ENCODE data around the gene MYCBPAP.

MYCBPAP gene

GRCh38 chr17:50558091-50558490 lies 49.9 kb downstream of the MYCBPAP start:
- no peak for DNase-seq (ENCODE audit: low read depth)

GRCh38 chr17:50558581-50558940 lies 50.3 kb downstream of the MYCBPAP start:
- no peak for DNase-seq (ENCODE audit: low read depth)

GRCh38 chr17:50558941-50559614 lies 50.8 kb downstream of the MYCBPAP start:
- no peak for DNase-seq (ENCODE audit: low read depth)

DNA sequence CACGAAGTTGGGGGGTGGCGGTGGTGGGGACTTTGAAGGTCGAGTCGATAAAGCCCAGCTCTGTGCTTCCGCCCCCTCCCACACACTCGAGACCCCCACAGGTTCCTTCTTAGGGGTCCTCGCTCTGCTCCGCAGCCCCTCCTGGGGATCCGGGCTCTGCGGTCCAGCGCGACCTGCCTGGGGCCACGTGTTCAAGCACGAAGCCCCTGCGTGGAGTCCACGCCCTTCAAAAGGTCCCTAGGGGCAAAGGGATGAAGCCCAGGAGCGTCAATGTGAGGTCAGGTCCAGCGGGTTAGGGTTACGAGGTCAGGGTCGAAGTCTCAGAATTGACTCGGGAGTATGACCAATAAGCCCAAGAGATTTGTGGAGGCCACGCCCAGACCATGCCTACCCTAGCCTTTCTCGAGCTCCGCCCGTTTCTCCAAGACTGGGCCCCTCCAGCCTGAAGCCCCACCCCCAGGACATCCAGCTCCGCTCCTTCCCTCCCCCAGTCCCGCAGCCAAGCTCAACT lies 51.5 kb downstream of the MYCBPAP start:
- DNase-seq (ENCODE audit: low read depth), result no peak

DNA sequence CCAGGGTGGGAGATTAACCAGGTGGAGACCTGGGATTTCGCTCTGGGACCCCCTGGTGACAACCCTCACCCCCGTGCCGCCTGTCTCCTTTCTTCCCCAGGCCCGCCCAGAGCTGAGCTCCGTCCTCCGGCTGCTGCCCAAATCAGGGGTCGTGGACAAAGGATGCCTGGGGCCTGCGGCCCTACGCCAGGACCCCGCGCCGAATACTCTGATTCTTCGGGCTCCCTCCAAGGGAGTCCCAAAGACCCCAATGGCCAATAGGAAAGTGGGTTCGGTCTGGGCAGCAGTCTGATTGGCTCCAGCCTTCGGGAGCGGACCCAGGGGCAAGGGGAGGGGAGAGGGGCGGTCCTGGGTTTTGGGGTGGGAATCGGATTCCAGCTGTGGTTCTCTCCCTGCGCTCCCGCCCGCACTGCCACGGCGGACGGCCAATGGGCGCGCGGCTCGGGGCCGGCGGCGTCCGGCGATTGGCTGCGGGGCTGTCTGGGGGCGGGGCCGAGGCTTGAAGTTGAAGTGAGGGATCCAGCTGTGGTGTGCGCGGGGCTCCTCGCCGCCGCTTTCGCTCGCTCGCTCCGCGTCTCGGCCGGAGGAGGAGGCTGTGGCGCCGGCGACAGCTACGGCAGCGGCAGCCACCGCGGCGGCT lies 52.1 kb downstream of the MYCBPAP start, which contains the start of gene CACNA1G:
TSS of gene CACNA1G (plus strand) at position 531 of the 640 bp plus-strand sequence. CDS start 745 bp downstream, outside the sequence.
- DNase-seq (ENCODE audit: low read depth), result peak; percentile 46

DNA sequence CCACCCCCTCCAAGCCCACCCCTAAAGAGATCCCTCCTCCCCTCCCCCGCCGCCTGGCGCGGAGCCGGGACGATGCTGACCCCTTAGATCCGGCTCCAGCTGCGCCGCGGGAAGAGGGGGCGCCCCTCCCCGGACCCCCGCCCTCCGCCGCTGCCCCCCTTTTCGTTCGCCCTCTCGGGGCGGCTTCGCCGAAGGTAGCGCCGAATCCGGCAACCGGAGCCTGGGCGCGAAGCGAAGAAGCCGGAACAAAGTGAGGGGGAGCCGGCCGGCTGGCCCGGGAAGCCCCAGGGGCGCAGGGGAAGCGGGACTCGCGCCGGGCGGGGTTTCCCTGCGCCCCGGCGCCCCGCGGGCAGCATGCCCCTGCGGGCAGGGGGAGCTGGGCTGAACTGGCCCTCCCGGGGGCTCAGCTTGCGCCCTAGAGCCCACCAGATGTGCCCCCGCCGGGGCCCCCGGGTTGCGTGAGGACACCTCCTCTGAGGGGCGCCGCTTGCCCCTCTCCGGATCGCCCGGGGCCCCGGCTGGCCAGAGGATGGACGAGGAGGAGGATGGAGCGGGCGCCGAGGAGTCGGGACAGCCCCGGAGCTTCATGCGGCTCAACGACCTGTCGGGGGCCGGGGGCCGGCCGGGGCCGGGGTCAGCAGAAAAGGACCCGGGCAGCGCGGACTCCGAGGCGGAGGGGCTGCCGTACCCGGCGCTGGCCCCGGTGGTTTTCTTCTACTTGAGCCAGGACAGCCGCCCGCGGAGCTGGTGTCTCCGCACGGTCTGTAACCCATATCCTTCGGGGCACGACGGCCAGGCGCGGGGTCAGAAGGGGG lies 52.9 kb downstream of the MYCBPAP start:
- no peak for DNase-seq (ENCODE audit: low read depth)

DNA sequence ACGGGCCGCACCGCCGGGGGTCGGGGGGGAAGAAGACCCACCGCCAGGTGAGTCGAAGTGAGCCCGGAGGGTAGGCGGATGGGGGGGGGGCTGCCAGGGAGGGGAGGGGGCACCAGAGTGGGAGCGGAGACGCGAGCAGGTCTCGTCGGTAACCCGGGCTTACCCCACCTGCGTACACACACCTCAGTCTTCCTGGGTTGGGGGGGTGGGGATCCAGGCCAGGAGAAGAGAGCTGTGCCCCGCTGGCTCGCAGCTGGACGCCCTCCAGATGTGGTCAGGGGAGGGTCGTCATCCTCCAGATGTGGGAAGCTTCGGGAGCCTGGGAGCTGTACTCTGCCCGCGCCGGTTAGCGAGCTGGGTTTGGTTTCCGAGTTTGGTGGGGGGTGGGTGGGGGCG lies 53.5 kb downstream of the MYCBPAP start:
- no peak for DNase-seq (ENCODE audit: low read depth)

GRCh38 chr17:50562242-50563091 lies 54.2 kb downstream of the MYCBPAP start:
- DNase-seq (ENCODE audit: low read depth), result no peak

- no peak for DNase-seq (ENCODE audit: low read depth)
Measured at GRCh38 chr17:50563092-50563511, 54.9 kb downstream of the MYCBPAP start.

DNA sequence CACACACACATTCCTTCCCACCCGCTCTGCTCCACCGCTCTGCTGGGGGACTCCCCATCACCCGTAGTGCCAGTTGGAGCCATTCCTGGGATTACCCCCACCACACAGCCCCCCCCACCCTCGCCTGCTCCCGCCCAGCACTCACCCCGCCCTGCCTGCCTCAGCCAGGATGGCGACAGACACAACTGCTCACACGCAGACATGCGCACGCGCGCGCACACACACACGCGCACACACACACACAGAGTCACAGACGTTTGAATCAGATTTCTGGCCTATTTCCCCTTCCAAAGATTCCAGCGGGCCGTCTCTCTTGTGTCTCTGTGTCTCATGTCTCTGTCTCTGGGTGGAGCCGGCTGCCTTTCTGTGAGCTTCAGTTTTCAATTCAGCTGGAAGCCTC lies 56.7 kb downstream of the MYCBPAP start:
- DNase-seq (ENCODE audit: low read depth), result no peak

GRCh38 chr17:50565402-50566350 lies 57.4 kb downstream of the MYCBPAP start:
- DNase-seq (ENCODE audit: low read depth), result no peak

DNA sequence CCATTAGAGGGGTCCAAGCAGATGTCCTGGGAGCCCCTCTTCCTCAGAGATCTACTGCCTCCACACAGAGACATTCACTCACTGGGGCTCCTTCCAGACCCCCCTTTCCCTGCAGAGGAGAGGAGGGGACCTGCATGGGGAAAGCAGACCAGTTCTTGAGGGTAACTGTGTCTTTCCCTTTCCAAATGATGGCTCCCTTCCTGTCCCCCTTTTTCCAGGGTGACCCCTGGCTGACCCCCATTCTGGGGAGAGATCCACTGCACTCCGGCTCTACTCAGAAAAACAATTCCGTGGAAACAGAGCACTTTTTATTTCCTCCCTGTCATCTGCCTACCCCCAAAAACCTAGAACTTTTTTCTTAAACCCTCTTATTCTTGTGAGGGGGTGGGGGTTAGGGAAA lies 58.6 kb downstream of the MYCBPAP start:
- no peak for DNase-seq (ENCODE audit: low read depth)

- no peak for DNase-seq (ENCODE audit: low read depth)
Measured at GRCh38 chr17:50568659-50569058, 60.4 kb downstream of the MYCBPAP start.

- no peak for DNase-seq (ENCODE audit: low read depth)
Measured at GRCh38 chr17:50569592-50569991, 61.4 kb downstream of the MYCBPAP start.

GRCh38 chr17:50570032-50570431 lies 61.8 kb downstream of the MYCBPAP start:
- DNase-seq (ENCODE audit: low read depth), result no peak

DNA sequence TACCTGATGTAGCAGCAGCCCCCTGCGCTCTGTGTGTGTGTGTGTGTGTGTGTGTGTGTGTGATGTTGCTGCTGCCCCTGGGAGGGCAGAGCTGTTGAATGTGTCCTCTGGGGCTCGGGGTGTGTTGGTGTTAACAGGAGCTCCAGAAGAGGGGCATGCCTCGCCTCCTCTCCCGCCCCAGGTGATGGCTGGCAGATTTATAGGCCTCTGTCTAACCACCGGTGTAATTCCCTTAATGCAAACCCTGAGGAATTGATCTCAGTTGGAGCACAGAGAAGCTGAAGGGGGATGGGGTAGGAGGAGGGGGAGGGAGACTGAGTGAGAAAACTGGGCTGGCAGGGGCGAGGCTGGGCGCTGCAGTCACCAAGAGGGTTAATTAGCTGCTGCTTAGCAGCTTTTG lies 62.3 kb downstream of the MYCBPAP start:
- no peak for DNase-seq (ENCODE audit: low read depth)

DNA sequence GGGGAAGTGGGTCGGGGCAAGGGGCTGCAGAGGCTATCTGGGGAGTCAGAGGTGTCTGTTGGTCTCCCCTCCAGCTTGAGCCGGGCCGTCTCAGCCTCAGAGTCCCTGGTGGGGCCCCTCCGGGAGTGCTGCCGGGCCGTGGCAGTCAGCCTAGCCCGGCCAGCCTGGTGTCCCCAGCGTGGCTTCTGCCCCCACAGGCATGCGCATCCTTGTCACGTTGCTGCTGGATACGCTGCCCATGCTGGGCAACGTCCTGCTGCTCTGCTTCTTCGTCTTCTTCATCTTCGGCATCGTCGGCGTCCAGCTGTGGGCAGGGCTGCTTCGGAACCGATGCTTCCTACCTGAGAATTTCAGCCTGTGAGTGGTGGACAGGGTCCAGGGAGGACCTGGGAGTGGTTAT lies 63.4 kb downstream of the MYCBPAP start:
- DNase-seq (ENCODE audit: low read depth), result no peak

GRCh38 chr17:50572541-50572940 lies 64.3 kb downstream of the MYCBPAP start:
- no peak for DNase-seq (ENCODE audit: low read depth)

DNA sequence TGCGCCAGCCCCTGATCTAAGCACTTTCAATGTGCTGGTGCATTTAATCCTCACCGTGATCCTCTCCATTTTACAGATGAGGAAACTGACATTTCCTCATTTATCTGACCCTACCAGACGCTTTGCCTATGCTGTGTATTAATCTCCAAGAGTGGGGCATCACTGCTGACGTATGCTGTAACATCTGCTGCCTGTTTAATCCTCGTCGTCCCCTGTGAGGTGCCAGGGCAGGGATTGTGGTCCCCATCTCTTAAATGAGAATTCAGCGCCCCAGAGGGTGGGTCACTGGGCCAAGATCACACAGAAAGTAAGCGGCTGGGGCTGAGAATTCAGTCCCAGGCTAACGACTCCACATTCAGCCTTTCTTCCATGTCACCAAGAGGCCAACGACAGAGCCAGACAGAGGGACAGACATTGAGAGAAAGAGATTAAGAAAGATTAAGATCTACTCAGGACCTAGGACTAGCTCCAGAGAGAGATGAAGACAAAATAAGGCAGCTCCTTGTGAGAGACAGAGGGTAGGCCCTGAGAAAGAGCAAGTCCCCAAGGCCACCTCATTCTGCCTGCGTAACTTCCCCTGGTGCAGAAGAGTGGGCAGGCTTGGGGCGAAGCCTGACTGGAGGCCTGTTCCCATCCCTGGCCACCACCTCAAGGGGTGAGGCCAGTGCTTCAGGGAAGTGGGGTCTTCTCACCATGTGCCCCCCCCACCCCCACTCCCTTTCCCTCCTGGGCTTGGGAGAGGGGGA lies 65.8 kb downstream of the MYCBPAP start:
- no peak for DNase-seq (ENCODE audit: low read depth)

Measured in CMK (cell line).